ENCODE measurements around the gene AIF1L. TPM values are rescaled to one million over a fixed set of nuclear protein-coding genes. Genes with fewer than 3 reads are reported as not detected.

AIF1L gene
- polyA plus RNA-seq, 1 donor (not counting 4 experiments of a cell fraction or from before 2014, with no cell fraction given) = 1.5 TPM

GRCh38 chr9:131092548-131093440 lies 3.5 kb upstream of the AIF1L start:
- FAIRE-seq (no peak), DNase-seq (ENCODE audit: low read depth, low spot score) (no peak)
- no peak overlapping the region for H3K4me2 ChIP-seq (ENCODE audit: control insufficient read depth, extremely low read depth, insufficient read depth, low read depth, low read length)
- peaks cover 6% of the 10 kb centered on the region for H3K4me1 ChIP-seq (ENCODE audit: control insufficient read depth, extremely low read depth, insufficient read depth, low read length)
- no peak overlapping the region for H3K4me3 ChIP-seq (ENCODE audit: control insufficient read depth in 2 of 3, extremely low read depth in 1 of 3, insufficient read depth in 2 of 3, low read depth in 1 of 3, low read length in 3 of 3)
- TF ChIP-seq EZH2 (IDR thresholded peaks at IDR 0.05; ENCODE audit: low read length) (no peak), CTCF (optimal IDR thresholded peaks at IDR 0.05 in 1 of 3, IDR thresholded peaks at IDR 0.05 in 1 of 3, conservative IDR thresholded peaks at IDR 0.05 in 1 of 3; ENCODE audit: extremely low read depth in 1 of 3, insufficient read depth in 2 of 3, low read length in 3 of 3) (no peak)
- H3K36me3 ChIP-seq (ENCODE audit: control insufficient read depth in 2 of 2, extremely low read depth in 1 of 2, insufficient read depth in 2 of 2, low read length in 2 of 2) = no peaks in the 10 kb centered on the region
- no peaks in the 10 kb centered on the region for H3K9me3 ChIP-seq (ENCODE audit: control insufficient read depth, low read depth, low read length)
- no peaks in the 10 kb centered on the region for H3K9me1 ChIP-seq (ENCODE audit: control insufficient read depth, extremely low read depth, insufficient read depth, low read length)
- dilution Hi-C loops (cut with MboI; ENCODE audit: extremely low pct_ligation_motif_present, low sequenced_read_pairs) = no loop called here
- H4K20me1 ChIP-seq (ENCODE audit: control insufficient read depth, extremely low read depth, insufficient read depth, low read length) = no peaks in the 10 kb centered on the region
- H3K27me3 ChIP-seq (ENCODE audit: control insufficient read depth, extremely low read depth, insufficient read depth, low read length) = peaks cover 28% of the 10 kb centered on the region
- H2AFZ ChIP-seq (ENCODE audit: control insufficient read depth, low read length) = no peak overlapping the region
- no peaks in the 10 kb centered on the region for H3K79me2 ChIP-seq (ENCODE audit: control insufficient read depth, insufficient read depth, low read length)
- no peak overlapping the region for H3K27ac ChIP-seq (ENCODE audit: control insufficient read depth, insufficient read depth, low read length)
- H3K9ac ChIP-seq (ENCODE audit: control insufficient read depth, extremely low read depth, insufficient read depth, low read length) = no peak overlapping the region

GRCh38 chr9:131094015-131094414 lies 2.3 kb upstream of the AIF1L start:
- Histone ChIP-seq H3K27ac (ENCODE audit: control insufficient read depth, insufficient read depth, low read length) (no peak overlapping the region), H3K9me3 (ENCODE audit: control insufficient read depth, low read depth, low read length) (no peaks in the 10 kb centered on the region), H4K20me1 (ENCODE audit: control insufficient read depth, extremely low read depth, insufficient read depth, low read length) (no peaks in the 10 kb centered on the region), H3K9ac (ENCODE audit: control insufficient read depth, extremely low read depth, insufficient read depth, low read length) (no peak overlapping the region), H3K4me2 (ENCODE audit: control insufficient read depth, extremely low read depth, insufficient read depth, low read depth, low read length) (no peak overlapping the region), H3K27me3 (ENCODE audit: control insufficient read depth, extremely low read depth, insufficient read depth, low read length) (peaks cover 35% of the 10 kb centered on the region), H3K36me3 (ENCODE audit: control insufficient read depth in 2 of 2, extremely low read depth in 1 of 2, insufficient read depth in 2 of 2, low read length in 2 of 2) (no peaks in the 10 kb centered on the region), H3K9me1 (ENCODE audit: control insufficient read depth, extremely low read depth, insufficient read depth, low read length) (no peaks in the 10 kb centered on the region), H3K4me1 (ENCODE audit: control insufficient read depth, extremely low read depth, insufficient read depth, low read length) (peaks cover 6% of the 10 kb centered on the region), H2AFZ (ENCODE audit: control insufficient read depth, low read length) (no peak overlapping the region), H3K79me2 (ENCODE audit: control insufficient read depth, insufficient read depth, low read length) (no peaks in the 10 kb centered on the region), H3K4me3 (ENCODE audit: control insufficient read depth in 2 of 3, extremely low read depth in 1 of 3, insufficient read depth in 2 of 3, low read depth in 1 of 3, low read length in 3 of 3) (no peak overlapping the region)
- TF ChIP-seq CTCF (optimal IDR thresholded peaks at IDR 0.05 in 1 of 3, IDR thresholded peaks at IDR 0.05 in 1 of 3, conservative IDR thresholded peaks at IDR 0.05 in 1 of 3; ENCODE audit: extremely low read depth in 1 of 3, insufficient read depth in 2 of 3, low read length in 3 of 3) (no peak), EZH2 (IDR thresholded peaks at IDR 0.05; ENCODE audit: low read length) (no peak)
- dilution Hi-C loops (cut with MboI; ENCODE audit: extremely low pct_ligation_motif_present, low sequenced_read_pairs) = no loop called here
- DNase-seq (ENCODE audit: low read depth, low spot score) = no peak
- FAIRE-seq = no peak
